H1 (cell line): ENCODE measurements around the gene TSPAN5.

ENCODE experiments used
- ATF2 ChIP-seq: IDR thresholded peaks from 2 replicates; pipeline ENCODE4 v1.6.1; 2012; ENCODE audit warnings: low read length, inconsistent platforms
- CBX5 ChIP-seq: fragments of 300-800, 300-1000 bp; sonication (generic); IDR thresholded peaks from 2 replicates; pipeline ENCODE4 v1.7.1; 2016; ENCODE audit warnings: antibody characterized with exemption, low read length, low read depth
- CHD1 ChIP-seq: IDR thresholded peaks from 2 replicates; pipeline ENCODE4 v1.6.1; 2012; ENCODE audit warnings: low read depth, low read length, improper control_type of control experiment
- PHF8 ChIP-seq: fragments of 200-600 bp; sonication (generic); conservative IDR thresholded peaks from 2 replicates; pipeline ENCODE4 v1.7.1; 2012; ENCODE audit warnings: low read depth, mild to moderate bottlenecking, inconsistent platforms, low read length, moderate library complexity

DNA sequence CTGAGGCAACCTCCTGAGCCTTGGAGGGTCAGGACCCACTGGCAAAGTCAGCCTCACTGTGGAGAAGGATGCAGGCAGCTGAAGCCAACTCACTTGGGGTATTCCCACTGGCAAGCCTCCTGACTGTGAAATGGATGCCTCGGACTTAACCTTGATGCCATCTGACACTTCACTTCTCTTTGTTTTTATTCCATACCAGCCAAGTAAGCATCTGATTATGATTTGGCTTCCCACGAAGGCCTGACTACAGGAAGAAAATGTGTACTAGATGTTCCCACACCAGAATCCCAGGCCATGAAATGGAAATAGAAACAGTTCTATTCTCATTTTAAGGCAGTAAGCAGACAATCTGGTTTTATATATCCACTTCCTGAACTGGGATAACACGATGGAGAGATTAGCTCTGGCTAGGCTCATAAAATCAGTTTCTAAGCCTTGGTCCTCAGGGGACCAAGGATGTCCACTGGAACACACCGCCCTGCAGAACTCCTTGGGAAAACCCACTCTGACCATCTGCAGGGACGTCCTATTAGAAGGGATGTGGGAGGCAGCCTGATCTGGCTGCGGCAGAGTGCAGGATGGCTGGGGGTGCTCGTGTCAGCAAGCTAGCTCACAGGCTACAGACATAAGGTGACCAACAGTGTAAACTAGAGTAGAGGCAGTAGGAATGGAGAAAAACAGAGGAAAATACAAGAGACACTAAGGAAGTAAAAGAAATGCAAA lies 89.3 kb downstream of the TSPAN5 start:
- no peak for TF ChIP-seq ATF2
- TF ChIP-seq CBX5 = no peak
- TF ChIP-seq PHF8 = no peak
- no peak for TF ChIP-seq CHD1
